BLaER1 treated with 17β-estradiol and CSF1 and Interleukin-3, amounts not matched to agents 10 nM and 100 nM (cell line): ENCODE results near the gene ZNF354B.
"Not testable (repeated sequence)": the region's sequence is repeated elsewhere in the genome, so short reads cannot be mapped to it uniquely, and the experiment has no call there.

Source experiments
- H3K27ac ChIP-seq, 11 experiments: shearing (Covaris generic); formaldehyde crosslinking; 2 replicates each; pipeline ENCODE4 v1.8.1; 2022
- H3K27me3 ChIP-seq, 11 experiments: shearing (Covaris generic); formaldehyde crosslinking; 2 replicates each; pipeline ENCODE4 v1.8.1; 2022
- H3K36me3 ChIP-seq, 11 experiments: shearing (Covaris generic); formaldehyde crosslinking; 2 replicates each; pipeline ENCODE4 v1.8.1; 2022
- H3K4me1 ChIP-seq, 10 experiments: shearing (Covaris generic); formaldehyde crosslinking; 2 replicates each; pipeline ENCODE4 v1.8.1; 2022
- H3K4me2 ChIP-seq, 11 experiments: shearing (Covaris generic); formaldehyde crosslinking; 2 replicates each; pipeline ENCODE4 v1.8.1; 2022
- H3K4me3 ChIP-seq, 10 experiments: shearing (Covaris generic); formaldehyde crosslinking; 2 replicates each; pipeline ENCODE4 v1.8.1; 2022
- H3K9ac ChIP-seq, 11 experiments: shearing (Covaris generic); formaldehyde crosslinking; 2 replicates each; pipeline ENCODE4 v1.8.1; 2022
- H3K9me3 ChIP-seq, 11 experiments: shearing (Covaris generic); formaldehyde crosslinking; replicated peaks in 1 of 11; 2 replicates each; pipeline ENCODE4 v1.8.1; 2022
- H4K20me1 ChIP-seq, 11 experiments: shearing (Covaris generic); formaldehyde crosslinking; 2 replicates each; pipeline ENCODE4 v1.8.1; 2022
- Cebpa-rat ChIP-seq, 11 experiments: shearing (Covaris generic); IDR thresholded peaks; 2 replicates each; pipeline ENCODE4 v1.8.1; 2022

Gene ZNF354B

DNA sequence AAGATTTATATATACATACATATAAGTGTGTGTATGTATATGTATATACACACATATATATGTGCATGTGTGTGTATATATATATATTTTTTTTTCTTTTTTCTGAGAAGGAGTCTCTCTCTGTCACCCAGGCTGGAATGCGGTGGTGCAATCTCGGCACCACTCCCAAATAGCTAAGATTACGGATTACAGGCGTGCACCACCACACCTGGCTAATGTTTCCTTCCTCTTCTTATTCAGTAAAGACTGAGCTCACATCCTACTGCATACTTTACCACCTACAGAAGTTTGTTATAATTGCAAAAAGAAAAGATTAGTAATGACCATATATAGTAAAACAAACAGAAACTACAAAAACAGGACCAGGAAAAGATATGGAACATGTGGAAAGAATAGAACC lies 23.1 kb upstream of the ZNF354B start:
- Histone ChIP-seq H3K9ac (no peak overlapping the region), H3K4me1 (no peaks in the 10 kb centered on the region), H3K4me3 (no peak overlapping the region), H3K9me3 (peaks cover 0 to 8% (median 0%) of the 10 kb centered on the region in 11 experiments; a peak in 1 of 22 replicates), H3K27ac (no peak overlapping the region), H3K4me2 (no peak overlapping the region), H3K27me3 (no peaks in the 10 kb centered on the region), H4K20me1 (no peaks in the 10 kb centered on the region), H3K36me3 (no peaks in the 10 kb centered on the region)
- TF ChIP-seq Cebpa-rat (IDR thresholded peaks at IDR 0.05), result no peak

GRCh38 chr5:178838695-178839318 lies 20.9 kb upstream of the ZNF354B start:
- not testable (repeated sequence) for H3K4me1 ChIP-seq, H3K36me3 ChIP-seq, H3K27ac ChIP-seq, H3K4me3 ChIP-seq, H3K9ac ChIP-seq, H4K20me1 ChIP-seq, H3K27me3 ChIP-seq, H3K4me2 ChIP-seq, H3K9me3 ChIP-seq

DNA sequence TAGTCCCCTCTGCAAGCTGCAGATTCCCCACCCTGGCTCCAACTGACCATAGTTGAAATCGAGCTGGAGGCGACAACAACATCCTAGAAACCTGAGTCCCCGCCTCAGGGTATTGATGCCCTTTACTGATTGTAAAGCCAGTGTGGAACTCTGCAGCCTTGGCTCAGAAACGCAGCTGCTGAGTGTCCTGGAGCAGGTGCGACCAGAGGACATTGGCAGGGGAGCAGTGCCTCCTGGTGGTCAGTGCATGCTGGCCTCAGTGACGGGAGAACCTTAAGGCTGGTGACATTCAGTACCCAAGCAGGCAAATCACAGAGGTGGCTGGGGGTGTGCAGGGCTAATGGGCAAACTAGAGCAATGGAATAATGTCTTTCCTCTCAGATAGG lies 20.4 kb upstream of the ZNF354B start:
- TF ChIP-seq Cebpa-rat (IDR thresholded peaks at IDR 0.05), result no peak
- no peak overlapping the region for H3K27ac ChIP-seq
- H3K4me3 ChIP-seq, result no peak overlapping the region
- H3K4me2 ChIP-seq, result no peak overlapping the region
- no peaks in the 10 kb centered on the region for H3K27me3 ChIP-seq
- no peaks in the 10 kb centered on the region for H3K9me3 ChIP-seq
- H3K4me1 ChIP-seq, result peaks cover 0 to 7% (median 0%) of the 10 kb centered on the region in 10 experiments; a peak in 4 of 20 replicates
- H4K20me1 ChIP-seq, result no peaks in the 10 kb centered on the region
- H3K36me3 ChIP-seq, result no peaks in the 10 kb centered on the region
- no peak overlapping the region for H3K9ac ChIP-seq

DNA sequence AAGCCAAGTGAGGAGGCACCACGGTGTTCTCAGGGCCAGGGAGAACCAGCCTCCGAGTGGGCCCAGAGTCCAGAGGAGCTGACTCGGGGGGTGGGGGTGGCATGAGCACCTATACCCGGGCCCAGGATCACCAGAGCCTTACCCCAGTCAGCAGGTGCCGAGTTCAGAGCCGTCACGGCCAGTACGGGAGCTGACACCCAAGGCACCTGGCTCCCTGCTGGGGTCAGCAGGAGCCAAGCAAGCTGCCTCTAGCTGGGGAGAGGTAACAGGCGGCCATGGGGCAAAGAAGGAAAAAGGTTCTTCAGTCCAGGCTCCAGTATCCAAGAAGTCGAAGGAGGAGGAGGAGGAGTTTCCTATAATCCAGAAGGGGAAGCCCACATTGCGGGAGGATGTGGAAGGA lies 19.4 kb upstream of the ZNF354B start:
- H3K4me1 ChIP-seq, H3K27me3 ChIP-seq, H3K4me2 ChIP-seq, H3K4me3 ChIP-seq, H3K9ac ChIP-seq, H3K27ac ChIP-seq, H4K20me1 ChIP-seq, H3K36me3 ChIP-seq, H3K9me3 ChIP-seq: not testable (repeated sequence)

- H3K9me3 ChIP-seq, result peaks cover 0 to 34% (median 5%) of the 10 kb centered on the region in 11 experiments; a peak in 10 of 22 replicates
- no peak overlapping the region for H3K9ac ChIP-seq
- TF ChIP-seq Cebpa-rat (IDR thresholded peaks at IDR 0.05), result no peak
- H3K36me3 ChIP-seq, result no peaks in the 10 kb centered on the region
- H3K27ac ChIP-seq, result no peak overlapping the region
- H4K20me1 ChIP-seq, result no peaks in the 10 kb centered on the region
- H3K4me2 ChIP-seq, result peak overlapping the region in 4 of 11 experiments; percentile 6 to 36 (median 22); a peak in 4 of 22 replicates
- peaks cover 0 to 15% (median 2%) of the 10 kb centered on the region in 10 experiments; a peak in 6 of 20 replicates for H3K4me1 ChIP-seq
- H3K4me3 ChIP-seq, result no peak overlapping the region
- H3K27me3 ChIP-seq, result no peaks in the 10 kb centered on the region
Observed at GRCh38 chr5:178849316-178849715, 10.4 kb upstream of the ZNF354B start.

DNA sequence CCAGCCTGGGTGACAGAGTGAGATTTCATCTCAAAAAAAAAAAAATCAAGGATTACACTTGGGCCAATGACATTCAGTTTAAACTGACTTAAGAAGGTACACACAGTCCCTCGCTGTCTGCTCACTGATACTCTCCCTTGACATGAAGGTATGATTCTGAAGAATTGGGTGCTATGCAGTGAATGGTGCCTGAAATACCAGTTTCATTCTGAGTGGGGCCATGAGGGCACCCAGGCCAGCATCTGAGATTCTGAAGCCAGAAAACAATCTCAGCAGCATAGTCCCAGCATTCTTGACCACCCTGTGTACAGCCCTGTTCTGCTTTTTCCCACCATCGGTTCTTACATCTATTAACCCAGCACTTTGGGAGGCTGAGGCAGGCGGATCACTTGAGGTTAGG lies 7.8 kb upstream of the ZNF354B start:
- Histone ChIP-seq H3K9ac (no peak overlapping the region), H3K4me3 (no peak overlapping the region), H4K20me1 (no peaks in the 10 kb centered on the region), H3K27ac (no peak overlapping the region), H3K9me3 (peaks cover 0 to 34% (median 5%) of the 10 kb centered on the region in 11 experiments; a peak in 10 of 22 replicates), H3K27me3 (no peaks in the 10 kb centered on the region), H3K4me1 (peaks cover 0 to 15% (median 2%) of the 10 kb centered on the region in 10 experiments; a peak in 6 of 20 replicates), H3K4me2 (no peak overlapping the region), H3K36me3 (no peaks in the 10 kb centered on the region)
- no peak for TF ChIP-seq Cebpa-rat (IDR thresholded peaks at IDR 0.05)

DNA sequence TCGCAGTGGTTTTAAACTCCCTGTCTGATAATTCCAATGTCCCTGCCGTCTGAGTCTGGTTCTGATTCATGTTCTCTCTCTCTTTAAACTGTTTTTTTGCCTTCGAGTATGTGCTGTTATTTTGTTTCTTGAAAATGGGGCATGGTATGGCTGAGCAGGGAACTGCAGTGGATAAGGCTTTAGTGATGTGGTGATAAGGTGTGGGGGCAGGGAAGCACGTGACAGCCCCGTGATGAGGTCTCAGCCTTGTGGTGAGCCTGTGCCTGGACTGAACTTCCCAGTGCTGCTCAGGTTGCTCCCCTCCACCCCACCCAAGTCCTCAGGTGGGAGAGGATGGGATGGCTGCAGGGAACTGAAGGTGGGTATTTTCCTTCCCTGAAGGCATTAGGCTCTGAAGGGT lies 5.5 kb upstream of the ZNF354B start:
- Histone ChIP-seq H3K4me2 (no peak overlapping the region), H3K27me3 (no peaks in the 10 kb centered on the region)
- no peak for TF ChIP-seq Cebpa-rat (IDR thresholded peaks at IDR 0.05)

GRCh38 chr5:178860615-178861014 lies 862 bp downstream of the ZNF354B start:
- Histone ChIP-seq H3K27ac (peak overlapping the region; percentile 88 to 95 (median 92)), H3K4me3 (peak overlapping the region; percentile 85 to 99 (median 92)), H3K4me2 (peak overlapping the region; percentile 63 to 86 (median 78))

More for the DNA sequence above, 5.5 kb upstream of the ZNF354B start:
- H3K36me3 ChIP-seq, result no peaks in the 10 kb centered on the region
- H3K4me3 ChIP-seq, result no peak overlapping the region
- H3K27ac ChIP-seq, result no peak overlapping the region
- no peak overlapping the region for H3K9ac ChIP-seq
- peaks cover 0 to 16% (median 6%) of the 10 kb centered on the region in 10 experiments; a peak in 10 of 20 replicates for H3K4me1 ChIP-seq
- H4K20me1 ChIP-seq, result no peaks in the 10 kb centered on the region
- peaks cover 0 to 43% (median 10%) of the 10 kb centered on the region in 11 experiments; a peak in 10 of 22 replicates for H3K9me3 ChIP-seq

GRCh38 chr5:178861627-178862026 lies 1.9 kb downstream of the ZNF354B start:
- peaks cover 12 to 33% (median 21%) of the 10 kb centered on the region in 10 experiments; a peak in 17 of 20 replicates for H3K4me1 ChIP-seq
- no peaks in the 10 kb centered on the region for H3K27me3 ChIP-seq
- no peak overlapping the region for H3K9ac ChIP-seq
- H3K27ac ChIP-seq, result no peak overlapping the region
- H4K20me1 ChIP-seq, result peaks cover 0 to 8% (median 0%) of the 10 kb centered on the region in 11 experiments; a peak in 3 of 22 replicates
- no peak for TF ChIP-seq Cebpa-rat (IDR thresholded peaks at IDR 0.05)
- peaks cover 32 to 73% (median 49%) of the 10 kb centered on the region in 11 experiments for H3K9me3 ChIP-seq
- peaks cover 51 to 55% (median 54%) of the 10 kb centered on the region in 11 experiments for H3K36me3 ChIP-seq
- peak overlapping the region; percentile 21 to 66 (median 54); a peak in 19 of 22 replicates for H3K4me2 ChIP-seq
- H3K4me3 ChIP-seq, result peak overlapping the region in 8 of 10 experiments; percentile 1 to 38 (median 28); a peak in 9 of 20 replicates

More at GRCh38 chr5:178860615-178861014, 862 bp downstream of the ZNF354B start:
- H3K27me3 ChIP-seq, H4K20me1 ChIP-seq: not testable (repeated sequence)
- H3K4me1 ChIP-seq, result peaks cover 12 to 30% (median 21%) of the 10 kb centered on the region in 10 experiments; a peak in 17 of 20 replicates
- H3K36me3 ChIP-seq, result peaks cover 41 to 45% (median 44%) of the 10 kb centered on the region in 11 experiments
- peaks cover 22 to 63% (median 38%) of the 10 kb centered on the region in 11 experiments for H3K9me3 ChIP-seq
- H3K9ac ChIP-seq, result peak overlapping the region; percentile 88 to 98 (median 95)
